ENCODE data around the gene RBM20. TPM values are rescaled to one million over a fixed set of nuclear protein-coding genes. Genes with fewer than 3 reads are reported as not detected.
"Not testable (repeated sequence)": the region's sequence is repeated elsewhere in the genome, so short reads cannot be mapped to it uniquely, and the experiment has no call there.

The RBM20 gene
- total RNA-seq, 1 donor from 2014 or later: 0.67 TPM

DNA sequence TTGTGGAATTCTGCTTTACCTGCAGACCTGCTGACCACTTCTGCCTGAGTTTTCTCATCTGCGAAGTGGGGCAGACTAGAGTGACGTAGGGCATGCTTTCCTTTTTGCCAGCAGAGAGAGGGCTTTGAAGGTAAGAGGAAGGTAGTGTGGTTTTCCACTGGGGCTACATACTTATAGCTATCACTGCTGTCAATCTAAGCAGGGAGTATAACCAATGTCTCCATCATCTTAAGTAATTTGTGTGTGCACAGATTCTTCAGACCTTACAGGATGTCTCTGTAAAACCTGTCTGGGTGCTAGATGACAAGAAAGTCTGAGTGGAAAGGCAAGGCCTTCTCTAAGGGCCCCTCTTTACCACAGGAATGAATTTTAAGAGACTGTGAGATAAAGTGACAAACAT is 106.8 kb downstream of the RBM20 start:
- DNase-seq (ENCODE audit: low spot score) (no peak), ATAC-seq (no peak)
- intact Hi-C loops (cut with DNase I): no loop called here

DNA sequence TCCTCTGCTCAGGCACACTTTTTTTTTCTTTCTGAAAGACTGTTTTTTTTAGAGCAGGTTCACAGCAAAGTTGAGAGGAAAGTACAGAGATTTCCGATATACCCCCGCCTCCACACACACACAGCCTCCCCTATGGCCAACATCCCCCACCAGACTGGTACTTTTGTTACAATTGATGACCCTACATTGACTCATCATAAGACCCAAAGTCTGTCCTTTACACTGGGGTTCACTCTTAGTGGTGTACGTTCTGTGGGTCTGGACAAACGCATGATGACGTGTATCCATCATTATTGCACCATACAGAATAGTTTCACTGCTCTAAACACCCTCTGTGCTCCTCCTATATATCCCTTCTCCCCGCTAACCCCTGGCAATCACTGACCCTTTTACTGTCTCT is 107.7 kb downstream of the RBM20 start:
- intact Hi-C loops (cut with DNase I): no loop called here
- ATAC-seq (no peak), DNase-seq (ENCODE audit: low spot score) (no peak)

DNA sequence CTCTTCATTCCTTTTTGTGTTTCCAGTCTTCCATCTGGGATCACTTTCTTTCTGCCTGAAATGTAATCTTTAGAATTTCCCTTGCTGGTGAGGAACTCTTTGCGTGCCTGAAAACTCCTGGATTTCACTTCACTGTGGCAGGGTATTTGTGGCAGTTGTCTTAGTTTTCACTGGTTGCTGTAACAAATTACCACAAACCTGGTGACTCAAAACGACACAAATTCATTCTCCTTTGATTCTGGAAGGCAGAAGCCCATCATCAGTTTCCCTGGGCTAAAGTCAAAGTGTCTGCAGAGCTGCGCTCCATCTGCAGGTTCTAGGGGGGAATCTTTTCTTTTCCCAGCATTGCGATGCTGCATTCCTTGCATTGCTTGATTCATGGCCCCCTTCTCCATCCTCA is 109.3 kb downstream of the RBM20 start:
- no peak for ATAC-seq

DNA sequence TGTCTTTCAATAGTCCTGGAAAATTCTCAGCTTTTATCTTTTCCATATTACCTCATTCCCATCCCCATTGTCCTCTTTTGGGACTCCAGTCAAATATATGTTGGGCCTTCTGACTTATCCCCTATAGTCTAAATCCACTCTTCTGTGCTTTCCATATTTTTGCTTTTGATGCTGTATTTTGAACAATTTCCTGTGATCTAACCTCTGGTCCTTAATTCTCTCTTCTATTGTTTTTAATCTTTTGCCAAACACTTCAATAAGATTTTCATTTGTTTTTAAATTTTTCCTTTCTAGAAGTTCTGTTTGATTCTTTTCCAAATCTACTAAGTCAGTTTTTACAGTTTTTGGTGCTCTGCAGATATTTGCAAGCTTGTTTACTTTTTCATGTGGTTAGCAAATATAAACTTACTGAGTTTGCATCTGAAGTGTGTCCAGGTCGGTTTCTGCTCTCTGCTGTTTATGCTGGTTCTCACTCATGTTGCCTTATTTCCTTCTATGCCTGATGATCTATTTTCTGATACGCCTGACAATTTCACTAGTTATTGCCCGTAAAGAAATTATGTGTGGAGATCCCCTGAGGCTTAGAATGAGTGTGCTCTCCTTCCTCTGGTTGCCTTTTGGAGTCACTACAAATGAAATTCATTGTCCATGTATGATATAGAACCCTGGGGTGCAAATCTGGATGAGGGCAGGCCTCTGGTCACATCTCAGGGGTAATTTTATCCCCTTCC is 110.4 kb downstream of the RBM20 start:
- intact Hi-C loops (cut with DNase I): no loop called here
- DNase-seq (ENCODE audit: low spot score) (no peak), ATAC-seq (no peak)

More for the DNA sequence above, 109.3 kb downstream of the RBM20 start:
- no peak for DNase-seq (ENCODE audit: low spot score)
- intact Hi-C loops (cut with DNase I): no loop called here

DNA sequence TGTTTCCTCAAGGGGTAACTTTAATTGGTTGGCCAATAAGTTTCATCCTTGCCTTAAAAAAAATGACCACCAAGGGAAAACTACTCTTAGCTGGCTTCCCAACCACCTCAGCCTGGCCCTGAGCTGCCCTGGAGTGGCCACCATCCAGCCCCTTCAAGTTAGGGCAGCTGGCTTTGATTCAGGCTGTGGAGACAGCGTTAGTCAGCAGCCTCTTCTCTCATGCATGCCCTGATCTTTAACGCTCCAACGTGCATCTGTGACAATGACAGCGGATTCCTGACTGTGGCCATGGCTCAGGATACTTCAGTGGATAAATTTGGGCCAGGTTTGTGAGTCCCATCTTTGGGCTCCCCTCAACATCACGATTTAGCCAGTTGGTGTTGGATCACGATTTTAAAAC is 111.6 kb downstream of the RBM20 start:
- intact Hi-C loops (cut with DNase I): no loop called here
- DNase-seq (ENCODE audit: low spot score): no peak
- no peak for ATAC-seq

DNA sequence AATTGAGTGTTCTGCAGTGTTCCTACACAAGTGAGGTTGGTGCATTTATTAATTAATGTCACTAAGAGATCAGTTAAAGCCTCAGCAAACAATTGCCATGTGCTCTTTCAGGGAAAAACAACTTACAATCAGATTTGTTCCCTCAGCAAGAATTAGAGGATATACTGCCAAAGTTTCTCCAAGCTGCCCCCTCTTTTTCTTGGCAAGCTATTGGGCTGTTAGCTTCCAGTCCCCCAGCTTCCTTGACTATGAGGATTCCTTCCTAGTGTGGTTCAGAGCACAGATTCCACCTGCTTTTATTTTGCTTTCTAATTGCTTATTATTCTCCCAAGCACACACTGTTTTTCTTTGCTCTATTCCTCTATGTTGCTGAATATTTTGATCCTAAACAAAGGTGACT is 112.7 kb downstream of the RBM20 start:
- no peak for ATAC-seq

DNA sequence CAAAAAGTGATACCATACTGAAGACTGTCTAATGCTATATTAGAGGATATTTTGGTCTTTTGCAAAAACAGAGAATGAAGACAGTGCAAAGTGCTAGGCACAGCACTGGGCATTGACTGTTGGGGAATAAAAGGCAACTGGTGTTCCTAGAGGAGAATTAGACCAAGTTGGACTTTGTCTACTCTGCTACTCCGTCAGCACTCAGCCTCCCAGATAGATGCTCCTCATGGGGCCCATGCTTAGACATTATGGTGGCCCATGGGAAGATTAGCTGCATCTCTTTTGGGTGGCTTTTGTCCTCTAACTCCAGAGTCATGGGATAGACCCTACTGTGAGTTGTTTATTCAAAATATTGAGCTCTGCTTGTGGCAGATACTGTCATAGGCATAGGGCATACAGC is 113.5 kb downstream of the RBM20 start:
- intact Hi-C loops (cut with DNase I): no loop called here
- no peak for DNase-seq (ENCODE audit: low spot score)
- no peak for ATAC-seq

More for the DNA sequence above, 112.7 kb downstream of the RBM20 start:
- DNase-seq (ENCODE audit: low spot score): no peak
- intact Hi-C loops (cut with DNase I): no loop called here

DNA sequence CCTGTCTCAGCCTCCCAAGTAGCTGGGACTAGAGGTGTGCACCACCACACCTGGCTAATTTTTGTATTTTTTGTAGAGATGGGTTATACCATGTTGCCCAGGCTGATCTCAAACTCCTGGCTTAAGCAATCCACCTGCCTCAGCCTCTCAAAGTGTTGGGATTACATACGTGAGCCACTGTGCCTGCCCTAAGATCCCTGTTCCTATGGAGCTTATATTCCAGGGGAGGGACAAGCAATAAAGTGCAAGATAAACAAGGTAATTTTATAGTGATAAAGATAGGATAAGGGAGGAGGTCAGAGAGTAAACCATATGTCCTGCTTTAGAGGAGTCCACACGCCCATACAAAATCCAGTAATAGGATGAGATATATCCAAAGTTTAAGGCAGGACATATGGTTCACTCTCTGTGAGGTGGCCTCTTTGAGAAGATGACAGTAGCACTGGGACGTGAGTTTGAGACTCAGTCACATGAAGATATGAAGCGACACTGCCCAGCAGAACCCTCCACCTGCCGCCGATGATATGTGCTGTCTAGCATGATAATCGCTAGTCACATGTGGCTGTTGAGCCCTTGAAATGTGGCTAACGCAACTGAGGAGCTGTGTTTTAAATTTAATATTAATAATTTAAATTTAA is 114.1 kb downstream of the RBM20 start:
- no peak for ATAC-seq

DNA sequence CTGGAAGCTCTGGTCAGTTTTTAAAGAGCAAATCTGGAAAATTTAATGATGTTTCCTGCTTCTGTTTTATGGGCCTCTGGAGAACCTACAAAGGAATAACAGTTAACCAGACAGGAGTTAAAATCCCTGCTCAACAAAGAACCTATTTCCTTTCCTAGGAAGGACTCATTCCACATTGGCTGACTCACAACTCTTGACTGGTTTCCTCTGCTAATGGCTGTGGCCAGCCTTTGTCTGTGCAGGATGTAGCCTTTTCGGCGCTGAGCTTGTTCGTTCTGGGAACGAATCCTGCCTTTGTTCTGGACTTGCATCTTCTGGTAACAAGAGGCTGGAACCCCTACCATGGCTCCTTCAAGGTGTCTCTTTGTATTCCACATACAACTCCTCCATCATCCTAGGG is 114.8 kb downstream of the RBM20 start:
- peak; percentile 60 for ATAC-seq
- intact Hi-C loops (cut with DNase I): no loop called here

More for the DNA sequence above, 114.1 kb downstream of the RBM20 start:
- no peak for DNase-seq (ENCODE audit: low spot score)
- intact Hi-C loops (cut with DNase I): no loop called here

DNA sequence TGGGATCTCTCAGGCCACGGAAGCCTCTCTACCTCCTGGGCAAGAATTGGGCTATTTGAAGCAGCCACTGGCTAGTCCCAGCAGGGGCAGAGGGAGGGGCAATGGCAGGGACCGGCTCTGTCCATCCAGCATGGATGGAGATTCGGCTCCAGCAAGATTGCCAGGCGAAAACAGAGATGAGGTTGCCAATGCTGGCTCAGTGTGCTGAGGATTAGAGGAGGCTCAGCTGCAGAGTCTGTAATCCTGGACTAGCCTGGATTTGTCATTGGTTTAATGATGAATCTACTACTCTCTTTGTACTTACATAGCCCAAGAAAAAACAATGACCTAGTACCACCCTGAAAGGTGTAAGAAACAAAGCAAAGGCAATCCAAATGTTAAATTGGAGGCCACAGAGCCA is 115.4 kb downstream of the RBM20 start:
- intact Hi-C loops (cut with DNase I): no loop called here
- no peak for ATAC-seq
- no peak for DNase-seq (ENCODE audit: low spot score)

More for the DNA sequence above, 114.8 kb downstream of the RBM20 start:
- DNase-seq (ENCODE audit: low spot score): no peak

DNA sequence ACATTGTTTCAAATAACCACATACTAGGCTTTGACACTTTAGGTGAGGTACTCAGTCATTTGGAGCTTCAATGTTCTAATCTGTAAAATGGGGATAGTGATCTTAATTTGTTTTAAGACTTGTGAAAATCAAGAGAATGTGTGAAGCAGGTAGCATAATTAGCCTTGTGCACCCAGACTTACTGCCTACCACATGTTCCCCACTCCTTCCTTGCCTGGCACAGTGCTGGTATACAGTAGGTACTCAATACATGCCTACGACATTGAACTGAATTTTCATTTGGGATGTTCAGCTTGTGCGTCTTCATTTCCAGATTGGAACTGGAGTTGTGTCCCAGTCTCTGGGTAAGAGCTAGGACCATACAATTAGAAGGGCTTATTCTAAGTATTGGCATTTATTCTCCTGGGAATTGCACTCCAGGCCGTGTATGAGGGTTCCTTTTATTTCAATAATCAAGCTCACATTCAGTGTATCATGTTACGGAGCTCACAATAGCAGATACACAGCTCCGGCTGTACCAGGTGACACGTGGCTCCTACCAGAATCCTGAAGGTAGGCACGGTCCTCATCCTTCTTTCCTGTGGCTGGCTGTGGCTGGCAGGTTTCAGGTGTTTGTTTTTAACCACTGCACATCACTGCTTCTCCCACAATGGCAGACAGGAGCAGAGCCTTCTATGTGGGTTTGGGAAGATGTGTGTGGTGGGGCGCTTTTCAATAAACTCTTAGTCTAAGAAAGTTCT is 118.1 kb downstream of the RBM20 start:
- intact Hi-C loops (cut with DNase I): no loop called here
- no peak for DNase-seq (ENCODE audit: low spot score)
- no peak for ATAC-seq

DNA sequence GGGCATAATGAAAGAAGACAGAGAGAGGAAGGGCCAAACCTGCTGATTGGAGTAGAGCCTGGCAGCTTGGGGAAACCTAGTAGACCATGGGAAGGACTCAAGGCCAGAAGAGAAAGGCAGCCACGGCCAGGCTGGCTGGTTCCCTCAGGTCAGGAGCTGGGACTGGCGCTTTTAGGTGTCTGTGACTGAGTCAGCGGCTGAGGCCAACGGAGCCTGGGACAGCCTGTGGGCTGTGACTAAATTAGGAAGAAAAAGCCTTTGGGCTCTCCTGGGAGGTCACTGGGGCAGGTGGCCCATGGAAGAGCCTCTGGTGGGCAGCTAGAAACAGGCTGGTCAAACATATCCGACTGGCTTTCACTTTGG is 118.7 kb downstream of the RBM20 start:
- DNase-seq (ENCODE audit: low spot score): no peak
- intact Hi-C loops (cut with DNase I): no loop called here
- no peak for ATAC-seq

DNA sequence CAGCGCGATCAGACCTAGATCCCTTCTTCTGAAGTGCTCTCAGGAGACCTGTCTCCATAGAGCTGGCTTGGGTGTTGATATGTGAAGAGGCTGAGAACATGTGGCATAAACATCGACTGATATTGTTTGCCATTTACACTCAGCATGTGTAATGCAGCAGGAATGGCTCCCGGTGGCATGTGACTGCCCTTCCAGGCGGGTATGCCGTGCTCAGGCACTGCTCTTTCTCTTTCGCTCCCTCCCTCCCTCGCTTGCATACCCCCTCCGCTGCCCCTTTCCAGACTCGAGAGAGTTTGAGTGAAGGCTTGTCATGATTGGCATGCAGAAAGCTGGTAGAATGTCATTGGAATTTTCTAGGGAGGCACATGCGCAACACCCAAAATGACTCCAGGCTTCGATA is 120.2 kb downstream of the RBM20 start:
- no peak for DNase-seq (ENCODE audit: low spot score)
- ATAC-seq: no peak
- intact Hi-C loops (cut with DNase I): no loop called here

DNA sequence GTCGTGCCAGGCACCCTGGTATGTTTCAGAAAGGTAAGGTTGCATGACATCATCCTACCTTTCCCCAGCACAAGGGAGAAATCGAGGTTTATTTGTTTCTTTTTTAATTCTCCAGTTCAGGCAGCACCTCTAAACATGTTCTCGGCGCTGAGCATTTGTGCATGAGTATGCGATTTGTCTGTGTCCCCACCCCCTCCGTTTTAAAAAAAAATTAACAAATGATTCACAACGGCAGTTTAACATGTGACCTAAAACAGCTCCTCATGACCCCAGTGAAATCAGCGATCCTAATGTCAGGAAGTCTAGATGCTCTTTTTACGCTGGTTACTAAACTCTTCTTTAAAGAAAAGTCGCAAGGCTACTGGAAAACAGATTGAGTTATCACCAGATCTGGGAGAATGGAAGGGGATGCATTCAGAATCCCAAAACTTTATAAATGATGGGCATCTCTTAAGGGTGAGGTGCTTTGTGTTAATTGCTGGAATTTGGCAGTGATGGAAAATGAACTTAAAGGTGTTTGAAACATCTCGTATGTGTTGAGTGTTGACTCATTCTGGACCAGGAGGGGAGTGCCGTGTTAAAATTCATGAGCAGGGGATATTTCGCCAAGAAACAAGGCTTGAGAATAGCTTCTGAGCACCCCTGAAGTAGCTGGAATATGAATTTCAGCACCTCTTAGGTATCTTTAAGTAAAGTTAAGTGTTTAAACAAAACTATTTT is 120.8 kb downstream of the RBM20 start:
- no peak for ATAC-seq
- no peak for DNase-seq (ENCODE audit: low spot score)
- intact Hi-C loops (cut with DNase I): no loop called here

DNA sequence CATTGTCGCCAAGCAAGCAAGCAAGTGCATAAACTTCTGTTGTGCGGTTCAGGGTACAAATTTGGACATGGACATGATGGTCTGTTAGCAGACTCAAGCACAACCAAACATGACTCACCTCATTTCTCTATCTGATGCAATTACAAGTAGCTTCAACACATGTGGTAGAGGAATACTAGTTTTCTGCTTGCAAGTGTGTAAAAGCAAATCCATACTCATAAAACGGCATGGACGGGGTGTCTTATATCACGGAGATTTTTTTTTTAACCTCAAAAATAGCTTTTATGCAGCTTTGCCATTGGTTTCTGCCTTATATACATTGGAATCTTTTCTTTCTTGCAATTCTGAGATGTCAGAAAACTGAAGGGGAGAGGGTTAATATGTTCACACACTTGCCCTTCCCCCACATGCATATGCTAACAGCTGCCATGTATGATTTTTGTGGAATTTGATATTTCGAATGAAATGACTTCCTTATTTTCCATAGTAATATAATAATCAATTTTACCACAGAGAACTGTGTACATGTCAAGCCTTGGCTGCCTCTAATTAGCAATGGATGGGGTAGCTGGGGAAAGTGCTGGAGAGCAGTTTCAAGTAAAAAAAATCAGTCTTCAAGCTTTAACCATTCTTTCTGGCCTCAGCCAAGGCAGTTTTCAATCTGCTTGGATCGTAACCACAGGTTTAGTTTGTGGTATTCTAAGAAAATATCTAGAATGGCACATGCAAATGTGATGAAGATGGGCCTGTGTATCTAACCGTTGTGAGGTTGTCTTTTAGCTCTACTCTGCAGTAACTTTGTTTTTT is 121.6 kb downstream of the RBM20 start:
- intact Hi-C loops (cut with DNase I): no loop called here
- ATAC-seq: no peak
- no peak for DNase-seq (ENCODE audit: low spot score)

DNA sequence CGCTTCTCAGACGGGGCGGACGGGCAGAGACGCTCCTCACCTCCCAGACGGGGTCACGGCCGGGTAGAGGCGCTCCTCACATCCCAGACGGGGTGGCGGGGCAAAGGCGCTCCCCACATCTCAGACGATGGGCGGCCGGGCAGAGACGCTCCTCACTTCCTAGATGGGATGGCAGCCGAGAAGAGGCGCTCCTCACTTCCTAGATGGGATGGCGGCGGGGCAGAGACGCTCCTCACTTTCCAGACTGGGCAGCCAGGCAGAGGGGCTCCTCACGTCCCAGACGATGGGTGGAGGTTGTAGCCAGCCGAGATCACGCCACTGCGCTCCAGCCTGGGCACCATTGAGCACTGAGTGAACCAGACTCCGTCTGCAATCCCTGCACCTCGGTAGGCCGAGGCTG is 123.5 kb downstream of the RBM20 start:
- intact Hi-C loops (cut with DNase I); DNase-seq (ENCODE audit: low spot score); ATAC-seq: not testable (repeated sequence)

DNA sequence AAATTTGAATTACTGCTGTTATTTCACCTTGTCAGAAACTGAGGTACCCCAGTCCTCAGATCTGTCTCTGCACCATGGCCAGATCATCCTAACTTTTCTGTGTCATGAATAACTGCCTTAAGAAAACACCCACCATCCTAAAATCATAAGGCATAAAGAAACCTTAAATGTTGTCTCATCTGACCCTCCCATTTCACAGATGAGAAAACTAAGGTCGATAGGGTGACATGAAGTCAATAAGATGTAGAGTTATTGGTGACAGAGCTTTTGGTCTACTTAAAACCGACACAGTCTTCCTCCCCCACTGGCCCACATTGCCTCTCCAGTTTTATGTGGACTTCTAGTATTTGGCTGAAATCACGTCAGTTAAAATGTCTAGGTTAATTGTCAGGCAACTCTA is 126.1 kb downstream of the RBM20 start:
- intact Hi-C loops (cut with DNase I): no loop called here
- no peak for ATAC-seq
- DNase-seq (ENCODE audit: low spot score): no peak

DNA sequence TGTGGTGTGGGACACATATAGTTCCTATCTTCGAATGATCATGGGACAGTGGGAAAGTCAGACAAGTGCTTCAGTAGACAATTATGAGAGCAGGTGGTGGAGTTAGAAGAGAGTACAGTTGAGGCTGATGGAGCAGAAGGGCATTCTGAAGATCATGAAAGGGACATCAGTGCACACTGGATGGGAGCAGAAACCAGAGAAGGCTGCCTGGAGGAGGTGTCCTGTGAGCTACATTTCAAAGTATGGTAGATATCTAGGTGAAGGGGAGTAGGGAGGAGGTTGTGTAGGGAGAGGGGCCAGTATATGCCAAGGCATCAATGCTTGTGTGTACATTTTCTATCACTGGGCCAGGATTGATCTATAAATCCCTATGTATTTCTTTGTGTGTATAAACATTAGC is 127.3 kb downstream of the RBM20 start:
- ATAC-seq: no peak
- DNase-seq (ENCODE audit: low spot score): no peak

DNA sequence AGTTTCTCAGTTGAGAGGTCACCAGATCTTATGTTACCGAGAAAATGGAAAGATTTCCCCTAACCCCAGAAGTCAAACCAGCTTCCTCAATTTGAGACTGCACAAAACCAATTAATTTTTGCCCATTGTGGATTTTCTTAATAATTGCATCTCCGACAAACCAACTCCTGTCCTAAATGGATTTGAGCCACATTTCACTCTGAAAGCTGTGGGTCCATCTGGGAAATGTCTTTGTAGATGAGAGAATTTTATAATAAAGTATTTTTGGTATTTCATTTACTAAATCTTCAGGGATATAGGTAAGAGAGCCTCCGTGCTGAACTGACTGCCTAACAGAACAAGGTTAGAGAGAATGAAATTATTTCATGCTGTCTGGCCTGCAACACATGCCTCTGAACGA is 127.9 kb downstream of the RBM20 start:
- ATAC-seq (no peak), DNase-seq (ENCODE audit: low spot score) (no peak)
- intact Hi-C loops (cut with DNase I): no loop called here

More for the DNA sequence above, 127.3 kb downstream of the RBM20 start:
- intact Hi-C loops (cut with DNase I): no loop called here
